ENCODE measurements around the gene EIF4EBP2.

- no peak for TF ChIP-seq YY1 (IDR thresholded peaks at IDR 0.05; ENCODE audit: low read depth)
- no peak for TF ChIP-seq EZH2phosphoT487 (IDR thresholded peaks at IDR 0.05; ENCODE audit: borderline replicate concordance, low read depth)
- TF ChIP-seq SIN3A (IDR thresholded peaks at IDR 0.05; ENCODE audit: borderline replicate concordance, low read depth, low read length), result no peak
- TF ChIP-seq MAX (IDR thresholded peaks at IDR 0.05; ENCODE audit: low read depth), result 0 out of 2 replicates have a peak, but pooled peaks have one; percentile 26
- TF ChIP-seq TAF1 (IDR thresholded peaks at IDR 0.05; ENCODE audit: borderline replicate concordance, low read depth, low read length), result 0 out of 2 replicates have a peak, but pooled peaks have one; percentile 26
- peak; percentile 99 for TF ChIP-seq RAD21 (IDR thresholded peaks at IDR 0.05; ENCODE audit: low read length)
- peak; percentile 92 for TF ChIP-seq CTCF (IDR thresholded peaks at IDR 0.05)
- TF ChIP-seq POLR2AphosphoS5 (IDR thresholded peaks at IDR 0.05; ENCODE audit: low read depth, low read length), result no peak
- TF ChIP-seq EP300 (IDR thresholded peaks at IDR 0.05; ENCODE audit: borderline replicate concordance in 1 of 2, low read depth in 1 of 2, low read length in 1 of 2), result peak; percentile 6 to 77; a peak in 2 of 4 replicates
- no peak for TF ChIP-seq REST (IDR thresholded peaks at IDR 0.05; ENCODE audit: low read depth, low read length)
- TF ChIP-seq FOXM1 (IDR thresholded peaks at IDR 0.05; ENCODE audit: low read depth), result no peak
- TF ChIP-seq MXI1 (IDR thresholded peaks at IDR 0.05; ENCODE audit: low read depth, low read length), result no peak; the same call in 1 of the 2 replicates
Measured at GRCh38 chr10:70363971-70364771, 39.8 kb upstream of the EIF4EBP2 start.
